IMR-90 (cell line): ENCODE data around the gene CDC25B. TPM values are rescaled to one million over a fixed set of nuclear protein-coding genes. Genes with fewer than 3 reads are reported as not detected.
A peak's percentile ranks its signal among the peaks of the same experiment; 100 is the strongest.

Source experiments
- ATAC-seq: fragments of 200-7000 bp; cut with Tn5 transposase; 2 replicates; pipeline ENCODE4 v1.9.1; 2020; ENCODE audit warnings: low read depth, mild to moderate bottlenecking, moderate library complexity
- BruUV-seq: library from RNA; stranded (reverse); fragments of 400-500 nt; replicated peaks from 2 replicates; lab custom pipeline; 2021; lab: Mats Ljungman, UMichigan
- CTCF ChIA-PET: fragments of 300-600 bp; formaldehyde crosslinking; extraction: SDS; loops from one replicate; lab custom pipeline; 2021; ENCODE audit warnings: antibody characterized with exemption; lab: Yijun Ruan, JAX
- POLR2A ChIA-PET: fragments of 300-600 bp; sonication (Branson Sonifier 250); formaldehyde crosslinking; loops from one replicate; lab custom pipeline; 2022; ENCODE audit warnings: antibody characterized with exemption; ENCODE audit not compliant: unreplicated experiment; lab: Charles Lee
- DNase-seq: peaks from one replicate; pipeline ENCODE4 v3.0.0; 2013
- H2AFZ ChIP-seq: replicated peaks from 2 replicates; pipeline ENCODE3; 2013; ENCODE audit warnings: low read length, mild to moderate bottlenecking; ENCODE audit not compliant: poor library complexity
- H2AK5ac ChIP-seq: 2 replicates; pipeline ENCODE4 v1.6.1; 2013; ENCODE audit warnings: low read depth, low read length, inconsistent platforms
- H2AK9ac ChIP-seq: replicated peaks from 2 replicates; pipeline ENCODE3; 2013; ENCODE audit warnings: mild to moderate bottlenecking, low read depth, low read length, moderate library complexity; ENCODE audit not compliant: poor library complexity
- H2BK120ac ChIP-seq: 2 replicates; pipeline ENCODE4 v1.6.1; 2013; ENCODE audit warnings: low read depth, low read length, inconsistent platforms
- H2BK15ac ChIP-seq: 3 replicates; pipeline ENCODE4 v1.6.1; 2013; ENCODE audit warnings: low read depth, low read length, inconsistent platforms
- H2BK20ac ChIP-seq: 2 replicates; pipeline ENCODE4 v1.6.1; 2013; ENCODE audit warnings: low read depth, mild to moderate bottlenecking, inconsistent platforms, low read length, moderate library complexity
- H2BK5ac ChIP-seq: 2 replicates; pipeline ENCODE4 v1.6.1; 2013; ENCODE audit warnings: mild to moderate bottlenecking, low read depth, low read length, inconsistent platforms; ENCODE audit not compliant: poor library complexity, severe bottlenecking
- H3K14ac ChIP-seq: replicated peaks from 2 replicates; pipeline ENCODE4 v1.6.1; 2013; ENCODE audit warnings: low read depth, low read length, inconsistent platforms
- H3K18ac ChIP-seq: 2 replicates; pipeline ENCODE4 v1.6.1; 2013; ENCODE audit warnings: low read depth, low read length, control low read depth
- H3K23ac ChIP-seq: 2 replicates; pipeline ENCODE4 v1.6.1; 2013; ENCODE audit warnings: low read depth, low read length, inconsistent platforms
- H3K27ac ChIP-seq: 2 replicates; pipeline ENCODE4 v1.5.1; 2013; ENCODE audit warnings: mild to moderate bottlenecking, control low read depth, low read length; ENCODE audit not compliant: insufficient read depth
- H3K27me3 ChIP-seq: 2 replicates; pipeline ENCODE4 v1.6.1; 2013; ENCODE audit warnings: low read length; ENCODE audit not compliant: control insufficient read depth, insufficient read depth
- H3K36me3 ChIP-seq: 2 replicates; pipeline ENCODE4 v1.6.1; 2013; ENCODE audit warnings: low read length, mixed read lengths; ENCODE audit not compliant: control insufficient read depth, insufficient read depth
- H3K4ac ChIP-seq: 2 replicates; pipeline ENCODE4 v1.6.1; 2013; ENCODE audit warnings: low read depth, low read length, inconsistent platforms
- H3K4me1 ChIP-seq: 2 replicates; pipeline ENCODE4 v1.6.1; 2013; ENCODE audit warnings: low read length, mixed read lengths; ENCODE audit not compliant: control insufficient read depth, insufficient read depth
- H3K4me2 ChIP-seq: 2 replicates; pipeline ENCODE4 v1.6.1; 2013; ENCODE audit warnings: low read depth, mild to moderate bottlenecking, control low read depth, low read length, moderate library complexity
- H3K4me3 ChIP-seq: 2 replicates; pipeline ENCODE4 v1.5.1; 2013; ENCODE audit warnings: low read depth, mild to moderate bottlenecking, control low read depth, low read length, moderate library complexity; ENCODE audit not compliant: insufficient read depth
- H3K56ac ChIP-seq: 2 replicates; pipeline ENCODE4 v1.6.1; 2013; ENCODE audit warnings: low read length, inconsistent platforms; ENCODE audit not compliant: insufficient read depth; ENCODE audit errors: extremely low read depth
- H3K79me1 ChIP-seq, 2 experiments: 2 replicates each; pipeline ENCODE4 v1.6.1; 2013; ENCODE audit warnings: low read length in 2 of 2, inconsistent platforms in 1 of 2, low read depth in 1 of 2
- H3K9ac ChIP-seq: 2 replicates; pipeline ENCODE4 v1.6.1; 2013; ENCODE audit warnings: low read depth, low read length, control low read depth
- H3K9me1 ChIP-seq: 2 replicates; pipeline ENCODE4 v1.6.1; 2013; ENCODE audit warnings: low read length, inconsistent platforms; ENCODE audit not compliant: insufficient read depth
- H3K9me3 ChIP-seq: 2 replicates; pipeline ENCODE4 v1.6.1; 2013; ENCODE audit warnings: low read length; ENCODE audit not compliant: control insufficient read depth, insufficient read depth
- H4K20me1 ChIP-seq: 2 replicates; pipeline ENCODE4 v1.6.1; 2013; ENCODE audit warnings: low read length, inconsistent platforms; ENCODE audit not compliant: insufficient read depth
- H4K5ac ChIP-seq: 2 replicates; pipeline ENCODE4 v1.6.1; 2013; ENCODE audit warnings: mild to moderate bottlenecking, low read depth, low read length, control low read depth
- H4K8ac ChIP-seq, 2 experiments: 2 replicates each; pipeline ENCODE4 v1.6.1; 2013; ENCODE audit warnings: low read depth in 2 of 2, low read length in 2 of 2, control low read depth in 1 of 2, inconsistent platforms in 1 of 2
- H4K91ac ChIP-seq: 2 replicates; pipeline ENCODE4 v1.6.1; 2013; ENCODE audit warnings: low read depth, low read length, inconsistent platforms; ENCODE audit not compliant: insufficient read depth
- CEBPB ChIP-seq: IDR thresholded peaks from 2 replicates; pipeline ENCODE4 v1.6.1; 2012; ENCODE audit warnings: low read depth, low read length, improper control_type of control experiment
- CHD1 ChIP-seq: IDR thresholded peaks from 2 replicates; pipeline ENCODE4 v1.6.1; 2012; ENCODE audit warnings: low read depth, low read length, improper control_type of control experiment
- CTCF ChIP-seq: conservative IDR thresholded peaks from 2 replicates; pipeline ENCODE4 v1.5.1; 2012; ENCODE audit warnings: mild to moderate bottlenecking, low read depth, low read length, improper control_type of control experiment
- ELK1 ChIP-seq: fragments of 150-350 bp; IDR thresholded peaks from 2 replicates; pipeline ENCODE4 v1.6.1; 2016; ENCODE audit warnings: low read depth, mild to moderate bottlenecking, low read length, moderate library complexity, borderline replicate concordance
- MAFK ChIP-seq: IDR thresholded peaks from 2 replicates; pipeline ENCODE4 v1.6.1; 2012; ENCODE audit warnings: low read depth, low read length, improper control_type of control experiment
- MAZ ChIP-seq: IDR thresholded peaks from 2 replicates; pipeline ENCODE4 v1.6.1; 2012; ENCODE audit warnings: low read depth, mild to moderate bottlenecking, low read length, improper control_type of control experiment, moderate library complexity, borderline replicate concordance
- MXI1 ChIP-seq: IDR thresholded peaks from 2 replicates; pipeline ENCODE4 v1.6.1; 2012; ENCODE audit warnings: low read depth, mild to moderate bottlenecking, low read length, moderate library complexity, borderline replicate concordance
- NFE2L2 ChIP-seq: fragments of 150-350 bp; IDR thresholded peaks from 2 replicates; pipeline ENCODE4 v1.6.1; 2016; ENCODE audit warnings: low read depth, mild to moderate bottlenecking, low read length
- POLR2A ChIP-seq: IDR thresholded peaks from 2 replicates; pipeline ENCODE4 v1.6.1; 2012; ENCODE audit warnings: mild to moderate bottlenecking, low read depth, low read length
- RAD21 ChIP-seq: IDR thresholded peaks from 2 replicates; pipeline ENCODE4 v1.6.1; 2012; ENCODE audit warnings: low read length, improper control_type of control experiment
- RCOR1 ChIP-seq: IDR thresholded peaks from 2 replicates; pipeline ENCODE4 v1.6.1; 2012; ENCODE audit warnings: mild to moderate bottlenecking, low read length, improper control_type of control experiment; ENCODE audit not compliant: insufficient replicate concordance
- RFX5 ChIP-seq: IDR thresholded peaks from 2 replicates; pipeline ENCODE4 v1.8.0; 2012; ENCODE audit warnings: low read depth, mild to moderate bottlenecking, low read length, moderate library complexity
- SMC3 ChIP-seq: fragments of 150-350 bp; IDR thresholded peaks from 2 replicates; pipeline ENCODE4 v1.6.1; 2016; ENCODE audit warnings: low read depth, mild to moderate bottlenecking, antibody characterized with exemption, low read length, moderate library complexity
- USF2 ChIP-seq: fragments of 150-350 bp; IDR thresholded peaks from 2 replicates; pipeline ENCODE4 v1.6.1; 2017; ENCODE audit warnings: mild to moderate bottlenecking, antibody characterized with exemption, low read length, low read depth
- WGBS, 2 experiments: methylation state at CpG; one replicate each; pipeline versions ENCODE4 v1.1.5 to v1.1.7; 2013; ENCODE audit warnings: missing lambda C conversion rate in 2 of 2; ENCODE audit not compliant: insufficient read length in 1 of 2; ENCODE audit errors: extremely low coverage in 2 of 2; 5-methylcytosine and 5-hydroxymethylcytosine counted together
- dilution Hi-C: fragments of 300-500 bp; cut with HindIII; formaldehyde crosslinking; loops from one replicate; pipeline ENCODE4 v1.14.3; 2018; ENCODE audit warnings: low sequenced_read_pairs; ENCODE audit not compliant: unreplicated experiment
- in situ Hi-C: fragments of 300-500 bp; cut with MboI; formaldehyde crosslinking; loops from 3 replicates; pipeline ENCODE4 v1.14.3; 2019; ENCODE audit warnings: low sequenced_read_pairs, inconsistent platforms, mixed read lengths
- intact Hi-C: fragments of 100-400 bp; cut with micrococcal nuclease; formaldehyde crosslinking; loops from 2 replicates; pipeline ENCODE4 v1.10.0; 2022
- polyA plus RNA-seq, 3 experiments: library from polyadenylated mRNA; depleted of rRNA; stranded (reverse); fragments of >200 nt; gene quantifications; 2 replicates each; pipeline ENCODE4 v1.2.3, GENCODE V29; 2012; ENCODE audit warnings: low replicate concordance in 1 of 3
- total RNA-seq: library from RNA; depleted of rRNA; stranded (reverse); fragments of >200 nt; gene quantifications from 2 replicates; pipeline ENCODE4 v1.2.3, GENCODE V29; 2012

Gene CDC25B
- total and polyA plus RNA-seq, 2 of the 4 experiments (the other 2 are of a cell fraction) = 14.5 to 50.5 TPM

- no peak overlapping the region for H2AK9ac ChIP-seq
- no TSS peak for BruUV-seq
- no peak overlapping the region for H3K14ac ChIP-seq
- H4K5ac ChIP-seq = no peak overlapping the region
- no peak overlapping the region for H4K91ac ChIP-seq
- H2BK15ac ChIP-seq = no peak overlapping the region
- ATAC-seq (no peak), DNase-seq (no peak)
- no peaks in the 10 kb centered on the region for H3K27me3 ChIP-seq
- in situ Hi-C loops = loop anchor here (10.0 kb wide), 1 partner anchor 296 kb away; no protein-coding TSS in a partner anchor
- H2BK120ac ChIP-seq = no peak overlapping the region
- H3K18ac ChIP-seq = no peak overlapping the region
- H3K4me3 ChIP-seq = no peak overlapping the region
- H2BK20ac ChIP-seq = no peak overlapping the region
- 67% methylated on average over 3 of the region's 4 CpGs; no CpG with 5 or more reads in 1 of the 2 experiments for WGBS, 2 experiments
- peaks cover 12% of the 10 kb centered on the region for H3K9me1 ChIP-seq
- no peak overlapping the region for H2BK5ac ChIP-seq
- no peak overlapping the region for H3K56ac ChIP-seq
- H2AFZ ChIP-seq = peak overlapping the region; percentile 4
- H3K4ac ChIP-seq = no peak overlapping the region
- ChIA-PET CTCF (interaction anchor here (1.4 kb wide), 1 partner anchor 29 kb away, joined by 4 read pairs; no protein-coding TSS in a partner anchor), POLR2A (interaction anchor here (0.7 kb wide), 1 partner anchor 91 kb away, joined by 5 read pairs; no protein-coding TSS in a partner anchor)
- H4K8ac ChIP-seq = no peak overlapping the region
- H3K27ac ChIP-seq = no peak overlapping the region
- peaks cover 5 to 21% of the 10 kb centered on the region in 2 experiments; a peak in 3 of 4 replicates for H3K79me1 ChIP-seq
- TF ChIP-seq SMC3 = no peak
- no peak for TF ChIP-seq RCOR1
- TF ChIP-seq CHD1 = no peak
- no peak for TF ChIP-seq POLR2A
- no peak for TF ChIP-seq USF2
- no peak for TF ChIP-seq RAD21
- TF ChIP-seq CEBPB = no peak
- no peak for TF ChIP-seq CTCF
- TF ChIP-seq RFX5 = no peak
- no peak for TF ChIP-seq NFE2L2
- no peak for TF ChIP-seq MXI1
- no peak for TF ChIP-seq ELK1
- no peak for TF ChIP-seq MAZ
- TF ChIP-seq MAFK = no peak
- no peak overlapping the region for H3K4me2 ChIP-seq
- H2AK5ac ChIP-seq = no peak overlapping the region
- H3K23ac ChIP-seq = no peak overlapping the region
- dilution Hi-C loops = no loop called here
- H3K9ac ChIP-seq = no peak overlapping the region
- H3K4me1 ChIP-seq = peaks cover 16% of the 10 kb centered on the region
- H3K9me3 ChIP-seq = no peaks in the 10 kb centered on the region
- peaks cover 7% of the 10 kb centered on the region for H3K36me3 ChIP-seq
- peaks cover 24% of the 10 kb centered on the region for H4K20me1 ChIP-seq
- intact Hi-C loops = loop anchor here (5.0 kb wide), 1 partner anchor 226 kb away; no protein-coding TSS in a partner anchor
Measured at GRCh38 chr20:3788685-3789155, 7.4 kb upstream of the CDC25B start.
